Measurements from ENCODE around the gene CD320. TPM values are rescaled to one million over a fixed set of nuclear protein-coding genes. Genes with fewer than 3 reads are reported as not detected.
"Not testable (repeated sequence)": the region's sequence is repeated elsewhere in the genome, so short reads cannot be mapped to it uniquely, and the experiment has no call there.

Gene CD320
- total RNA-seq, 2 experiments from 2014 or later: 17.1 to 17.6 TPM

DNA sequence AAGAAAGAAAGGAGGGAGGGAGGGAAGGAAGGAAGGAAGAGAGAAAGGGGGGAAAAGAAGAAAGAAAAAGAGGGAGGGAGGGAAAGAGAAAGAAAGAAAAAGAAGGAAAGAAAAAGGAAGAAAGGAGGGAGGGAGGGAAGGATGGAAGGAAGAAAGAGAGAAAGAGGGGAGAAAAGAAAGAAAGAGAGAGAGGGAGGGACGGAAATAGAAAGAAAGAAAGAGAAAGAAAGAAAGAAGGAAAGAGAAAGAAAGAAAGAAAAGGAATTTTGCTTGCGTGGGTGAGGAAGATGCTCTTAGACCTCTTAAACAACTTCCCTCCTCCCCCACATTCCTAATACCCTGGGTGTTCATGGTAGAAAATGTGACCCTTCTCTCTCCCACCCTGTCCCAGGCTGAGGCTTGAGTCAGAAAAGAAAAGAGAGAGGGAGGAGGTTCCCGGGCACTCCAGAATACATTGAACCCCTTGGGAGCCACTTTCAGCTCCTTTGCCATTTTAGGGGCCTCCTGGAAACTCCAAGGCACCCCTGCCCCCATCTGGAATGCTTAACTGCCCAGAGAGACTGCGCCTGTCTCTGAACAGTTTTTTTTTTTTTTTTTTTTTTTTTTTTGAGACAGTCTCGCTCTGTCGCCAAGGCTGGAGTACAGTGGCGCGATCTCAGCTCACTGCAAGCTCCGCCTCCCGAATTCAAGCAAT lies 44.1 kb upstream of the CD320 start:
- no peak for ATAC-seq (ENCODE audit: poor library complexity)
- intact Hi-C loops (cut with DNase I, micrococcal nuclease): loop anchor here in 1 of 2 experiments (10.0 kb wide), 2 partner anchors 233 to 723 kb away; no protein-coding TSS in a partner anchor
- TF ChIP-seq, protein P1, sequence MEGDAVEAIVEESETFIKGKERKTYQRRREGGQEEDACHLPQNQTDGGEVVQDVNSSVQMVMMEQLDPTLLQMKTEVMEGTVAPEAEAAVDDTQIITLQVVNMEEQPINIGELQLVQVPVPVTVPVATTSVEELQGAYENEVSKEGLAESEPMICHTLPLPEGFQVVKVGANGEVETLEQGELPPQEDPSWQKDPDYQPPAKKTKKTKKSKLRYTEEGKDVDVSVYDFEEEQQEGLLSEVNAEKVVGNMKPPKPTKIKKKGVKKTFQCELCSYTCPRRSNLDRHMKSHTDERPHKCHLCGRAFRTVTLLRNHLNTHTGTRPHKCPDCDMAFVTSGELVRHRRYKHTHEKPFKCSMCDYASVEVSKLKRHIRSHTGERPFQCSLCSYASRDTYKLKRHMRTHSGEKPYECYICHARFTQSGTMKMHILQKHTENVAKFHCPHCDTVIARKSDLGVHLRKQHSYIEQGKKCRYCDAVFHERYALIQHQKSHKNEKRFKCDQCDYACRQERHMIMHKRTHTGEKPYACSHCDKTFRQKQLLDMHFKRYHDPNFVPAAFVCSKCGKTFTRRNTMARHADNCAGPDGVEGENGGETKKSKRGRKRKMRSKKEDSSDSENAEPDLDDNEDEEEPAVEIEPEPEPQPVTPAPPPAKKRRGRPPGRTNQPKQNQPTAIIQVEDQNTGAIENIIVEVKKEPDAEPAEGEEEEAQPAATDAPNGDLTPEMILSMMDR (IDR thresholded peaks at IDR 0.05): no peak
- H3K27ac ChIP-seq (ENCODE audit: low read depth in 1 of 2, low read length in 2 of 2): no peak overlapping the region
- H3K4me3 ChIP-seq (ENCODE audit: low read length): no peak overlapping the region
- H3K4me3 Mint-ChIP-seq: no peak overlapping the region
- H3K9me3 Mint-ChIP-seq: no peaks in the 10 kb centered on the region
- H3K36me3 ChIP-seq (ENCODE audit: insufficient read depth, low read length): no peaks in the 10 kb centered on the region
- no peaks in the 10 kb centered on the region for H3K36me3 Mint-ChIP-seq (ENCODE audit: low read depth)
- CTCF ChIA-PET: interaction anchor here (0.6 kb wide), 1 partner anchor 8 kb away, joined by 3 read pairs; no protein-coding TSS in a partner anchor
- peaks cover 26% of the 10 kb centered on the region for H3K27me3 Mint-ChIP-seq
- peaks cover 4% of the 10 kb centered on the region for H3K4me1 Mint-ChIP-seq (ENCODE audit: low read depth)
- POLR2A ChIA-PET: no interaction called here
- H3K27me3 ChIP-seq (ENCODE audit: control insufficient read depth in 1 of 2, insufficient read depth in 2 of 2, low read length in 2 of 2): peaks cover 2 to 14% of the 10 kb centered on the region in 2 experiments
- peaks cover 6% of the 10 kb centered on the region for H3K4me1 ChIP-seq (ENCODE audit: insufficient read depth, low read length)
- H3K27ac Mint-ChIP-seq: no peak overlapping the region
- no peaks in the 10 kb centered on the region for H3K9me3 ChIP-seq (ENCODE audit: control insufficient read depth in 1 of 2, insufficient read depth in 1 of 2, low read length in 2 of 2)
- no peak for DNase-seq

- H3K4me3 ChIP-seq (ENCODE audit: low read length); H3K9me3 ChIP-seq (ENCODE audit: control insufficient read depth in 1 of 2, insufficient read depth in 1 of 2, low read length in 2 of 2); H3K27ac Mint-ChIP-seq; H3K4me1 Mint-ChIP-seq (ENCODE audit: low read depth); H3K36me3 Mint-ChIP-seq (ENCODE audit: low read depth); ATAC-seq (ENCODE audit: poor library complexity); H3K4me1 ChIP-seq (ENCODE audit: insufficient read depth, low read length); H3K36me3 ChIP-seq (ENCODE audit: insufficient read depth, low read length); H3K4me3 Mint-ChIP-seq; CTCF ChIA-PET; H3K9me3 Mint-ChIP-seq; H3K27ac ChIP-seq (ENCODE audit: low read depth in 1 of 2, low read length in 2 of 2); DNase-seq: not testable (repeated sequence)
- POLR2A ChIA-PET: interaction anchor here (0.7 kb wide), 1 partner anchor 70 kb away, joined by 4 read pairs; no protein-coding TSS in a partner anchor
- H3K27me3 Mint-ChIP-seq: peaks cover 26% of the 10 kb centered on the region
- H3K27me3 ChIP-seq (ENCODE audit: control insufficient read depth in 1 of 2, insufficient read depth in 2 of 2, low read length in 2 of 2): peaks cover 2 to 14% of the 10 kb centered on the region in 2 experiments
- intact Hi-C loops (cut with DNase I, micrococcal nuclease): loop anchor here in 1 of 2 experiments (10.0 kb wide), 2 partner anchors 235 to 725 kb away; no protein-coding TSS in a partner anchor
Measured at GRCh38 chr19:8349629-8350372, 41.6 kb upstream of the CD320 start.

GRCh38 chr19:8343483-8343844 lies 35.3 kb upstream of the CD320 start:
- Mint-ChIP-seq H3K27me3 (peaks cover 12% of the 10 kb centered on the region), H3K9me3 (no peaks in the 10 kb centered on the region), H3K36me3 (ENCODE audit: low read depth) (no peaks in the 10 kb centered on the region), H3K4me1 (ENCODE audit: low read depth) (peaks cover 8% of the 10 kb centered on the region), H3K27ac (no peak overlapping the region), H3K4me3 (peak overlapping the region; percentile 81)
- POLR2A ChIA-PET: interaction anchor here (0.7 to 2.4 kb wide), 5 partner anchors 22 to 299 kb away, joined by 3 to 7 read pairs (median 3); partner anchors contain the start of genes NDUFA7, RAB11B, RPS28 and ZNF414
- DNase-seq (no peak), ATAC-seq (ENCODE audit: poor library complexity) (no peak)
- CTCF ChIA-PET: interaction anchor here (0.7 to 3.3 kb wide), 2 partner anchors 9 to 10 kb away, joined by 3 to 17 read pairs; no protein-coding TSS in a partner anchor
- Histone ChIP-seq H3K36me3 (ENCODE audit: insufficient read depth, low read length) (no peaks in the 10 kb centered on the region), H3K9me3 (ENCODE audit: control insufficient read depth in 1 of 2, insufficient read depth in 1 of 2, low read length in 2 of 2) (no peaks in the 10 kb centered on the region), H3K27ac (ENCODE audit: low read depth in 1 of 2, low read length in 2 of 2) (no peak overlapping the region), H3K27me3 (ENCODE audit: control insufficient read depth in 1 of 2, insufficient read depth in 2 of 2, low read length in 2 of 2) (no peaks in the 10 kb centered on the region), H3K4me3 (ENCODE audit: low read length) (peak overlapping the region; percentile 83), H3K4me1 (ENCODE audit: insufficient read depth, low read length) (peaks cover 21% of the 10 kb centered on the region)
- intact Hi-C loops (cut with DNase I, micrococcal nuclease): no loop called here
- TF ChIP-seq, protein P1 (IDR thresholded peaks at IDR 0.05): no peak

Data from CD4-positive, alpha-beta T cell (primary cell).